HG02642 (cell line): ENCODE measurements around the gene LIN28B.
"Not testable (repeated sequence)": the region's sequence is repeated elsewhere in the genome, so short reads cannot be mapped to it uniquely, and the experiment has no call there.

Source experiments
- ATAC-seq: cut with Tn5 transposase; IDR thresholded peaks from one replicate; pipeline ENCODE4 v1.9.1; 2021; ENCODE audit warnings: mild to moderate bottlenecking; ENCODE audit not compliant: unreplicated experiment, poor library complexity

The LIN28B gene

GRCh38 chr6:105058846-105059245 is 101.9 kb downstream of the LIN28B start:
- no peak for ATAC-seq

- ATAC-seq: no peak
These were observed 109.3 kb downstream of the LIN28B start for GRCh38 chr6:105066233-105066632.

- ATAC-seq: no peak
These were observed 109.9 kb downstream of the LIN28B start for GRCh38 chr6:105066836-105067235.

- no peak for ATAC-seq
These were observed 110.4 kb downstream of the LIN28B start for GRCh38 chr6:105067329-105067728.

GRCh38 chr6:105068407-105068806 is 111.5 kb downstream of the LIN28B start:
- no peak for ATAC-seq

GRCh38 chr6:105069821-105070445 is 113.0 kb downstream of the LIN28B start:
- no peak for ATAC-seq

GRCh38 chr6:105072798-105073199 is 115.9 kb downstream of the LIN28B start:
- ATAC-seq: no peak

- no peak for ATAC-seq
These were observed 118.3 kb downstream of the LIN28B start for GRCh38 chr6:105075210-105075609.

- ATAC-seq: not testable (repeated sequence)
These were observed 119.5 kb downstream of the LIN28B start for GRCh38 chr6:105076418-105076817.

GRCh38 chr6:105077596-105078385 is 120.9 kb downstream of the LIN28B start:
- no peak for ATAC-seq

GRCh38 chr6:105078386-105078708 is 121.4 kb downstream of the LIN28B start:
- ATAC-seq: no peak

- no peak for ATAC-seq
These were observed 123.4 kb downstream of the LIN28B start for GRCh38 chr6:105080279-105080678.

GRCh38 chr6:105081662-105082061 is 124.8 kb downstream of the LIN28B start:
- ATAC-seq: not testable (repeated sequence)

GRCh38 chr6:105087571-105088211 is 130.8 kb downstream of the LIN28B start:
- ATAC-seq: peak; percentile 65

GRCh38 chr6:105091140-105091829 is 134.4 kb downstream of the LIN28B start:
- no peak for ATAC-seq

- no peak for ATAC-seq
These were observed 137.3 kb downstream of the LIN28B start for GRCh38 chr6:105094133-105094640.

GRCh38 chr6:105095139-105095538 is 138.2 kb downstream of the LIN28B start:
- ATAC-seq: no peak

GRCh38 chr6:105097288-105097687 is 140.4 kb downstream of the LIN28B start:
- no peak for ATAC-seq

- ATAC-seq: no peak
These were observed 142.5 kb downstream of the LIN28B start for GRCh38 chr6:105099371-105099770.

- no peak for ATAC-seq
These were observed 145.3 kb downstream of the LIN28B start for GRCh38 chr6:105102186-105102585.

GRCh38 chr6:105105094-105105493 is 148.2 kb downstream of the LIN28B start:
- no peak for ATAC-seq
